Motor neuron (in vitro differentiated cells): Measurements from ENCODE around the gene GTPBP8. TPM values are rescaled to one million over a fixed set of nuclear protein-coding genes. Genes with fewer than 3 reads are reported as not detected.

Source experiments
- ATAC-seq, 8 experiments: fragments of 200-7000 bp; cut with Tn5 transposase; replicated peaks in 6 of 8; 2 replicates each; pipeline ENCODE4 v1.8.0; 2021; ENCODE audit warnings: mild to moderate bottlenecking in 8 of 8, moderate library complexity in 8 of 8
- H3K27ac ChIP-seq, 2 donors: fragments of 250-450 bp; sonication (Bioruptor Pico); 2 replicates each; pipeline ENCODE4 v1.9.0; 2021; ENCODE audit warnings: antibody characterized with exemption in 2 of 2, mild to moderate bottlenecking in 2 of 2, moderate library complexity in 1 of 2
- H3K4me1 ChIP-seq, 2 donors: fragments of 250-450 bp; sonication (Bioruptor Pico); replicated peaks in 1 of 2; 2 replicates each; pipeline ENCODE4 v1.6.1; 2021; ENCODE audit warnings: antibody characterized with exemption in 2 of 2, mild to moderate bottlenecking in 2 of 2, moderate library complexity in 1 of 2
- H3K4me3 ChIP-seq, 5 donors: fragments of 250-450 bp; sonication (Bioruptor Pico); 2 replicates each; pipeline ENCODE4 v1.9.0; 2021; ENCODE audit warnings: antibody characterized with exemption in 5 of 5, mild to moderate bottlenecking in 5 of 5, moderate library complexity in 4 of 5
- WGBS, 10 experiments: fragments of 450-650 bp; shearing (Covaris generic); methylation state at CpG; one replicate each; pipeline ENCODE4 v1.0.0; 2022; 5-methylcytosine and 5-hydroxymethylcytosine counted together
- in situ Hi-C, 9 experiments: fragments of 400-800 bp; cut with MboI; loops; one replicate each; pipeline ENCODE4 v1.15.0; 2021; ENCODE audit warnings: low sequenced_read_pairs in 9 of 9, low pct_unique_long_range_greater_than_20kb in 2 of 9; ENCODE audit not compliant: unreplicated experiment in 9 of 9
- total RNA-seq, 8 experiments: library from RNA; unstranded; fragments of 300-600 nt; gene quantifications; 2 replicates each; pipeline versions ENCODE4 v1.2.3 to v1.2.4, GENCODE V29; 2022

Gene GTPBP8
- total RNA-seq, 8 experiments from 2014 or later: 16.8 to 31.2 (median 23.9) TPM

DNA sequence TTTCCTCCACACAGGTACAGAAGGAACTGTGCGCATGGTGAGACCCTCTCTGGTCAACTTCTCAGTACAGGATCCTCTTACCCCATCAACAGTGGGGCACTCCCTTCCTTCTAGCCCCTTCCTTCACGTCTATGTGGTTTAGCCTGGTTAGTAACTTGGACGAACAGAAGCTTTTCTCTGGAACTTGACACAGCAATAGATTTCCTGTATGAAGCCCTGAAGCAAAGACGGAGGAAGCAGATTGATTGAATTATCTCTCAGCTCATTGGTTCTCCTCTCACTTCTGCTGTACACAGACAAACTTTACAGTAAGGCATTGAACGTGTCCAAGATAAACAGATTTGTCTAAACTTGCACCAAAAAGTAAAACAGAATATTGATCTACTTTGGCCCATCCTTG lies 15.9 kb upstream of the GTPBP8 start, which contains the start of gene CD200R1:
Gene CD200R1, minus strand, starts transcription at position 210 of the 400 bp plus-strand sequence. CDS start 246 bp downstream, outside the sequence.
- Histone ChIP-seq H3K27ac (no peak within 1 kb of the TSS), H3K4me3 (no peak within 1 kb of the TSS), H3K4me1 (no peaks in the 10 kb centered on the region)
- in situ Hi-C loops: loop anchor here in 7 of 9 experiments (10.0 to 25.0 kb wide), 3 partner anchors 238 to 338 kb away; partner anchors contain the start of gene CCDC80 (in 6 of the 7)
- 14 to 100% (median 80%) methylated on average over 1 to 5 of the region's 5 CpGs; no CpG with 5 or more reads in 1 of the 10 experiments for WGBS, 10 experiments
- ATAC-seq: no peak

DNA sequence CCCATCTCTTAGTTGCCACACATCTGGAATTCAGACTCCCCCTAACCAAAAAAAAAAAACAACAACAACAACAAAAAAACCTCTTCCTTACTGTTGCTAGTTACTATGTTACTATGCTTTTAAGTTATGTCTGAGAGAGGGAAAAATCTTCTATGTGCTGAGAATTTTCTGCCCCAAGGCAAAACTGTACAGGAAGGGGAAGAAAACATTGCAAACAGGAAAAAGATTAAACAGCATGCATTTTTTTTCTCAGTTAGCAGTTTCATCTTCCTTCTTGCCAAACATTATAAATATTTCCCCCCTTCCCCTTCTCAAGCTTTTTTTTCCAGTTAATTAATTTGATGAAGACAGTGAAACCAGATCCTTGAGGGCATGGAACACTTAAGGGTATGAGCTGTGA lies 14.8 kb upstream of the GTPBP8 start:
- no peaks in the 10 kb centered on the region for H3K4me1 ChIP-seq
- H3K4me3 ChIP-seq: no peak overlapping the region
- H3K27ac ChIP-seq: no peak overlapping the region
- ATAC-seq: no peak
- in situ Hi-C loops: loop anchor here in 7 of 9 experiments (10.0 to 25.0 kb wide), 3 partner anchors 239 to 339 kb away; partner anchors contain the start of gene CCDC80 (in 6 of the 7)

DNA sequence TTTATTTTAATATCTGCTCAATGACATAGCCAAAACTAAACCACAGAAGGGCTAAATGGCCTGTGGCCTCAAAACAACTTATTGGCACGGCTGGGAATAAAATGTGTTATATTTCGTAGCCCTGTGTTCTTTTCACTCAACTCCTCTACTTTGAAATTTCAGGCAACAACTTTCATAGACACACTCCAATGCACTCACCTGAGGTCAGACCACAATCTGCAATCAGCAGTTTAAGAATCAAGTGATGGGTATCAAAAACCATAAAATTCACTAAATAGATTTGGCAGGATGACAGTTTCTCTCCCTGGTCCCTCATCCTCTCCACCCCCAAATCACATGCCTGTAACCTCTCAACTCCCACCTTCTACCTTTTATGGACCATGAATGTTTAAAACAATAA lies 13.8 kb upstream of the GTPBP8 start:
- H3K4me3 ChIP-seq: no peak overlapping the region
- in situ Hi-C loops: loop anchor here in 7 of 9 experiments (10.0 to 25.0 kb wide), 3 partner anchors 240 to 340 kb away; partner anchors contain the start of gene CCDC80 (in 6 of the 7)
- 25 to 100% (median 70%) methylated on average over 1 to 2 of the region's 2 CpGs; no CpG with 5 or more reads in 2 of the 10 experiments for WGBS, 10 experiments

DNA sequence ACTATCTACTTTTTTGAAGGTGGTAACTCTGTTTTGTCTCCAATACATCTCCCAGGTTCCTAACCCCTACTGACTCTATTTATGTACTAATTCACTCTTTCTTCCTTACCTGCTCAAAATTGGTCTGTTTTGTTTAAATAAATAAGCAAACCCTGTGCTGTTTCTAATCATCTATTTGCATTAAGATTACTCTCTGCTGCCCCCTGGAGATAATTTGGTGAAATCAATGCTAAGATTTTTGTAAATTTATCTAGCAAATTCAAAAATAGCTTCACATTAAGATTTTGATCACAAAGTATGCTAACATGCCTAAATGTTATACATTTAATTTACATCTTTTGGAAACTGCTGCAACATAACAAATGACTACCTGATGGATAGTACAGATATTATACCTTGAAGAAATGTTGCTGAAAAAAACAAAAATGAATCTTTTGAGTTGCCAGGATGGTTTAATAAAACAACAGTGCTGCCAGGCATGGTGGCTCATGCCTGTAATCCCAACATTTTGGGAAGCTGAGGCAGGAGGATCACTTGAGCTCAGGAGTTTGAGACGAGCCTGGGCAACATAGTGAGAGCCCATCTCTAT lies 11.4 kb upstream of the GTPBP8 start:
- Histone ChIP-seq H3K4me1 (no peaks in the 10 kb centered on the region), H3K27ac (no peak overlapping the region), H3K4me3 (no peak overlapping the region)
- in situ Hi-C loops: loop anchor here in 7 of 9 experiments (10.0 to 25.0 kb wide), 3 partner anchors 242 to 342 kb away; partner anchors contain the start of gene CCDC80 (in 6 of the 7)
- WGBS, 10 experiments: 0 to 88% (median 80%) methylated on average over 1 of the region's 1 CpG; no CpG with 5 or more reads in 1 of the 10 experiments
- peak in 2 of 8 experiments; percentile 21 to 26 for ATAC-seq

More for the DNA sequence above, 13.8 kb upstream of the GTPBP8 start:
- Histone ChIP-seq H3K4me1 (no peaks in the 10 kb centered on the region), H3K27ac (no peak overlapping the region)
- no peak for ATAC-seq

DNA sequence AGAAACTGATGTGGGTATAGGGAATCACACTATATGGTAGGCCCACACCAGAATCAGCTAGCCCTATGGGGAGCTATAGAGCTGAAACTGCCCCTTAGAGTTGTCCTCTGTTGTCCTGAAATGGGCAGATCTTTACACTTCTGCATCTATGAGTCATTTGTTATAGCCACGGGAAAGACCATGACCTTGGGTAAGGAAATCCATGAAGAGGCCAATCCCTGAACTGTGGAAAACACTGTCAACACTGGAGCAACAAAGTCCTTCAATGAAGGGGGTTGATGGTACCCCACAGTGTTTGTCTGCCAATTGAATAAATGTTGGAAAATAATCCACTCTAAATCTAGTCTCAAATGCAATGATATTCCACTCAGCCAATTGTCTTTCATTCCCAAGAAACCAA lies 10.7 kb upstream of the GTPBP8 start:
- WGBS, 10 experiments: 0 to 43% (median 0%) methylated on average over 1 of the region's 1 CpG; no CpG with 5 or more reads in 5 of the 10 experiments
- H3K27ac ChIP-seq: no peak overlapping the region

DNA sequence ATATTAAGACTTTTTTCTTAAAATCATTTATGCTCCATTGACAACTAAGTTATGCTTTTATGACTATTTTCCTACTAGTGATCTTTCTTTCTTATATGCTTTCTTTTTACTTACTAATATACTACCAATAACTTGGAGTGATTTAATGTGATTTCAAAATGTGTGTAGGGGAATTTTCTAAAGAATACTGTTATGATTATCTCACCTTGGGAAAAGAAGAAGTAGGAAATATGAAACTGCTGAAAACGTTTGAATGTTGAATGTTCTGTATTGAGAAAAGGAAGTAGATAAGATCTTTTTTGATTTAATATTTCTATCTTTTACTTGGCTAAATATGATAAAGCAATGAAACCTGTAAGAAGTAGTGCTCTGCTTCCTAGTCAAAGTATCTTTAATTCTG lies 8.1 kb upstream of the GTPBP8 start:
- in situ Hi-C loops: loop anchor here in 8 of 9 experiments (10.0 to 25.0 kb wide), 3 partner anchors 245 to 345 kb away; partner anchors contain the start of gene CCDC80 (in 8 of the 8)
- no peak overlapping the region for H3K4me3 ChIP-seq
- no peak for ATAC-seq

More for the DNA sequence above, 10.7 kb upstream of the GTPBP8 start:
- Histone ChIP-seq H3K4me1 (no peaks in the 10 kb centered on the region), H3K4me3 (no peak overlapping the region)
- ATAC-seq: peak in 1 of 8 experiments; percentile 45
- in situ Hi-C loops: loop anchor here in 8 of 9 experiments (10.0 to 25.0 kb wide), 3 partner anchors 243 to 343 kb away; partner anchors contain the start of gene CCDC80 (in 8 of the 8)

DNA sequence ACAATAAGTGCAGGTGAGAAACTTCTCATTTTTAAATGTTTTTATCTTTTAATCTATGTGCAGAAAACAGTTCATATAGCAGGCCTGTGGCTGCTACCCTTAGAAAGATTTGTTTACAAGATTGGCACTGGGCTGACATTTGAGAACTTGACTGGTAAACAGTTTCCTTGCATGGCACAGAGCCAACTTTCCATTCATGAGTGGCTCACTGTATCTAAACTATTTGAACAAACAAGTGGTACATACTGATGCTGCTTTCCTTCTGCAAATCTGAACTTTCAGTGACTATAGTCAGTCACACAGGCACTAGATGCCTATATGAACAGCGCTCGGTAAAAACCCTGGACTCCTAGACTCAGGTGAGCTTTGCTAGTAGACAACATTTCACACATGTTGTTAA lies 6.3 kb upstream of the GTPBP8 start:
- ATAC-seq: no peak

More for the DNA sequence above, 8.1 kb upstream of the GTPBP8 start:
- Histone ChIP-seq H3K4me1 (no peaks in the 10 kb centered on the region), H3K27ac (no peak overlapping the region)
- WGBS, 10 experiments: 0 to 56% (median 38%) methylated on average over 1 of the region's 1 CpG; no CpG with 5 or more reads in 1 of the 10 experiments

DNA sequence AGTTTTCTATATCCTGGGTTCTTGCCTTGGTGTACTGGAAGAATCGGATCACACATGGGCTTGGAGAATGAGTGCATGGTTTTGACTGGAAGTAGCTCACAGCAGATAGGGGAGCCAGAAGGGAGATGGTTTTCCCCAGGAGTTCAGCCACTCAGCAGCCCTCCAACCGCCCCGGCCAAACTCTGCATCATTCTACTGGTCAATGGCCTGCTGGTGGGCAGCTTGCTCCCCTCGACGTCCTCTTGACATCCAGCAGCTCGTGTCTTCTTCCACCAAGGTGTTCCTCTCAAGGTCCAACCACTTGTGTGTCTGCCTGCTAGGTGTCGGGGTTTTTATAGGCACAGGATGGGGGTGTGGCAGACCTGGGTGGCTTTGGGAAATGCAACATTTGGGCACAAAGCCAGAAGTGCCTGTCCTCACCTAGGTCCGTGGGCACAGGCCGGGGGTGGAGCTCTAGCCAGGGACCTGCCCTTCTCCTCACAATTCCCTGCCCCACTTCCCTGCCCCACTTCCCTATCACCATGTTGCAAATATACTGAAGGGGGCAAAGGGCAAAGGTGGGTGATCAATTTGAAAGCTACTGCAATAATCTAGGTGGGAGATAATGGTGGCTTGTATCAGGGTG lies 3.0 kb upstream of the GTPBP8 start:
- Histone ChIP-seq H3K4me3 (no peak overlapping the region), H3K4me1 (peaks cover 6 to 16% of the 10 kb centered on the region in 2 donors), H3K27ac (no peak overlapping the region)
- WGBS, 10 experiments: 80 to 100% (median 86%) methylated on average over 1 to 6 of the region's 9 CpGs; no CpG with 5 or more reads in 5 of the 10 experiments
- ATAC-seq: no peak
- in situ Hi-C loops: loop anchor here in 8 of 9 experiments (10.0 to 25.0 kb wide), 3 partner anchors 251 to 351 kb away; partner anchors contain the start of gene CCDC80 (in 8 of the 8)

More for the DNA sequence above, 6.3 kb upstream of the GTPBP8 start:
- in situ Hi-C loops: loop anchor here in 8 of 9 experiments (10.0 to 25.0 kb wide), 3 partner anchors 247 to 347 kb away; partner anchors contain the start of gene CCDC80 (in 8 of the 8)
- 93 to 100% (median 97%) methylated on average over 1 to 2 of the region's 2 CpGs; no CpG with 5 or more reads in 4 of the 10 experiments for WGBS, 10 experiments
- Histone ChIP-seq H3K27ac (no peak overlapping the region), H3K4me1 (no peaks in the 10 kb centered on the region), H3K4me3 (no peak overlapping the region)

DNA sequence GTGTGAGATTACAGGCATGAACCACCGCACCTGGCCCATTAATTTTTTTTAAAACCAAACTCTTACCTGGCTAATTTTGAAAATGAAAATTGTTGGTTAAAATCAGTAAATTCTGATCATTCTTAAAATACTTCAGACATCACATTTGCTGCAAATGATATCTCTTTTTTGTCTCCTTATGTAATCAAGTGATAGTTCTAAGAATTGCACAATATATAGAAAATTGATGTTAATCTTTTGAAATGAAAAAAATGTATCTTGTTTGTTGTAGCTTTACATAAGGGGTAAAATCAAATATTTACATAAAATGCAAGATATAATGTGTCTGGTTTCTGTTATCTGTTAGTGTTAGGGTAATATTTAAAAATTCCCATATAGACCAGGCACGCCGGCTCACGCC lies 5.0 kb downstream of the GTPBP8 start:
- H3K27ac ChIP-seq: no peak overlapping the region
- no peak overlapping the region for H3K4me3 ChIP-seq
- no peak for ATAC-seq
- in situ Hi-C loops: loop anchor here in 7 of 9 experiments (25.0 kb wide), 2 partner anchors 258 to 358 kb away; partner anchors contain the start of gene CCDC80 (in 6 of the 7)
- peaks cover 4 to 10% of the 10 kb centered on the region in 2 donors for H3K4me1 ChIP-seq
- 80 to 100% (median 98%) methylated on average over 1 to 4 of the region's 4 CpGs; no CpG with 5 or more reads in 2 of the 10 experiments for WGBS, 10 experiments

DNA sequence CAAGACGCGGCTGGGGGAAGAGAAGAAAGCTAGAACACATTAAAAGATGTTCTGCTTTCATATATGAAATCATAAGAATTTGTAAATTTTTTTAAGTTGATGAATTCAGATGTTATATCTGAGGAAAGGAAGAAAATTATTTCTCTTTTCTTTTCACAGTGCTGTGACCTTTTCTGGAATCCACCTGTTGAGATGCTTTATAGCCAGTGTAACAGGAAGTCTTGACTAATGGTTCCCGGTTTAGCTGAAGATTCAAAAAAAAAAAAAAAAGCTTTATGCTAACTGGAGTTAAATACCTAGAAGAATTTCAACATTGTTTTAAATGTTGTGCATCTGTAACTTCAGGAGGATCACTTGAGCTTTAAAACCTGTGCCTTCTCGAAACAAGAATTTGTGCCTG lies 9.9 kb downstream of the GTPBP8 start:
- in situ Hi-C loops: no loop called here
- Histone ChIP-seq H3K4me1 (no peaks in the 10 kb centered on the region), H3K4me3 (no peak overlapping the region), H3K27ac (no peak overlapping the region)
- ATAC-seq: no peak
- 75 to 100% (median 89%) methylated on average over 1 to 4 of the region's 4 CpGs for whole genome bisulfite sequencing, 10 experiments

DNA sequence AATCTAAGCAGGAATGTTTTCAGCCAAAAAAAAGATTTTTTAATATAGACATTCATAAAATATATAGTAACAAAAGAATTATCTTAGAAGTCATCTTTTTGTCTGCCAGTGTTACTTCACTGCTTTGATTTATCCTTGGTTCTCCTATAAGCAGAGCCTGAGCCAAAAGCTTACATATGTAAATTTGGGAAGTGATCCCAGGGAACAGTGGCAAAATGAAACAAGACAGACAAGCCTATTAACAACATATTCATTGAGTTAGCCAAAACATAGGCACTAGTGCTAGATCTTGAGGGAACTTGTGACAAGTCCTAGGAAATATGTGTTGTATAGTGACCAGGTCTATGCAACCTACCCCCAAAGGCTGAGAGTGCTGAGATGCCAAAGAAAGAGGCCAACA lies 11.3 kb downstream of the GTPBP8 start:
- peak in 3 of 8 experiments; percentile 69 to 77 (median 69) for ATAC-seq
- H3K27ac ChIP-seq: no peak overlapping the region

DNA sequence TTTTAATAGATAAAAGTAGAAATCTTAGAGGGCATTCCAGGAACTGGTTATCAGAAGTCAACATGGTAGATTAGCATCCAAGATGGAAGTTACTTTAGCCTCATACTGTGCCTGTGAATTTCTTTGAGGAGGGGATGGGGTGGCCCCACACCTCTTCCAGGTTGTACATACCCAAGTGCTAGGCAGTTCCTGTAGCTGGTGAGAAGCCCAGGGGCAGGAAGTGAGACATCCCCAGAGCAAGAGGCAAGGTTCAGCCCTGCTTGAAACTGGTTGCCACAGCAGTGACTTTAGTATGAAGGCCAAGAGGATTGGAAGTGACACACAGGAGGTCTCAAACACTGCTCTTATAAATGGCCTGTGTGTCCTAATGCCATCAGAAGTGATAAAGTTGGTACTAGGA lies 11.9 kb downstream of the GTPBP8 start:
- no peak overlapping the region for H3K4me3 ChIP-seq
- ATAC-seq: peak in 3 of 8 experiments; percentile 16 to 35 (median 17)

More for the DNA sequence above, 11.3 kb downstream of the GTPBP8 start:
- Histone ChIP-seq H3K4me1 (no peaks in the 10 kb centered on the region), H3K4me3 (no peak overlapping the region)
- in situ Hi-C loops: no loop called here

DNA sequence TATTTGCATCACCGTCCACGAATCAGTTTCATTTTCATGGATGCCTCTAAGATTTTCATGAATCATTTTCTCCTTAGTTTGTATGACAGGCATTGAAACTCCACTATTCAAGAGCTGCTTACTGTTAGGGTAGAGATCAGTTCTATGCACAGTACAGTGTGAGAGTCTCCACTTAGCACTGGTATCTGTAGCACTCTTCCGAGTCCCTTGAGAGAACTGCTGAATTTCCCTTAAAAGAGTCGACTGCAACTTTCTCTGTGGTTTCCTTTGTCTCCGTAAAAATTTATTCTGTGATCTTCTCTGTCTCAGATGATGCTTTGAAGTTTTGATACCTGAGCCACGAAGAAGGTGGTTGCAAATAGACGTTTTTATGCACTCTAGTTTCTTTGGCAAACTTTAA lies 14.8 kb downstream of the GTPBP8 start:
- H3K4me3 ChIP-seq: no peak overlapping the region
- in situ Hi-C loops: no loop called here
- no peak overlapping the region for H3K27ac ChIP-seq
- H3K4me1 ChIP-seq: no peaks in the 10 kb centered on the region
- ATAC-seq: no peak
- WGBS, 10 experiments: 78 to 97% (median 86%) methylated on average over 3 to 7 of the region's 7 CpGs

More for the DNA sequence above, 11.9 kb downstream of the GTPBP8 start:
- in situ Hi-C loops: no loop called here
- Histone ChIP-seq H3K4me1 (no peaks in the 10 kb centered on the region), H3K27ac (no peak overlapping the region)
